ENCODE results near the gene REELD1.

DNA sequence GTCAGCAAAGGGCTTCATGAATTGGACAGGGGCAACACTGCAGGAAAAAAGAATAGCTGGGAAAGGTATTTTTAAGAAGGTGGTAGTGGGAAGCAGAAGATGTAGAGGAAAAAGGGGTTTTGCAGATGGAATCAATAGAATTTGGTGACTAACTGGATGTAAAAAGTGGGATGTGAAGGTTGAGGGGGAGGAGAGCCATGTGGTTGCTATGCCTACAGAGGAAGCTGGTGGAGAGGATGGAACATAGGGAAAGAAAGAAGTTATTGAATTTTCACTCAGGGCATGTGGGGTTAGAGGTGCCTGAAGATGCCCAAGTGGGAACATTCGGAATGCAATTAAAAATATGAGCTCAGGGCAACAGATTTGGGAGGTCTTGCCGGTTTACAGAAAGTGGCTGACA is 33.0 kb downstream of the REELD1 start:
- no peak for TF ChIP-seq CTCF (IDR thresholded peaks at IDR 0.05; ENCODE audit: insufficient read depth, low read depth, low read length)
- no peak for TF ChIP-seq EZH2 (IDR thresholded peaks at IDR 0.05; ENCODE audit: insufficient read depth, low read length)

Data from astrocyte (in vitro differentiated cells and primary cell).